VCaP (cell line): ENCODE data around the gene GABRR3.

Experiments used
- H3K27ac ChIP-seq: fragments of 450-650 bp; 2 replicates; pipeline ENCODE4 v1.5.1; 2017
- TF ChIP-seq, protein P1 (sequence below): fragments of 450-650 bp; conservative IDR thresholded peaks from 2 replicates; pipeline ENCODE4 v1.5.1; 2017; ENCODE audit warnings: mild to moderate bottlenecking, moderate library complexity

Gene GABRR3

DNA sequence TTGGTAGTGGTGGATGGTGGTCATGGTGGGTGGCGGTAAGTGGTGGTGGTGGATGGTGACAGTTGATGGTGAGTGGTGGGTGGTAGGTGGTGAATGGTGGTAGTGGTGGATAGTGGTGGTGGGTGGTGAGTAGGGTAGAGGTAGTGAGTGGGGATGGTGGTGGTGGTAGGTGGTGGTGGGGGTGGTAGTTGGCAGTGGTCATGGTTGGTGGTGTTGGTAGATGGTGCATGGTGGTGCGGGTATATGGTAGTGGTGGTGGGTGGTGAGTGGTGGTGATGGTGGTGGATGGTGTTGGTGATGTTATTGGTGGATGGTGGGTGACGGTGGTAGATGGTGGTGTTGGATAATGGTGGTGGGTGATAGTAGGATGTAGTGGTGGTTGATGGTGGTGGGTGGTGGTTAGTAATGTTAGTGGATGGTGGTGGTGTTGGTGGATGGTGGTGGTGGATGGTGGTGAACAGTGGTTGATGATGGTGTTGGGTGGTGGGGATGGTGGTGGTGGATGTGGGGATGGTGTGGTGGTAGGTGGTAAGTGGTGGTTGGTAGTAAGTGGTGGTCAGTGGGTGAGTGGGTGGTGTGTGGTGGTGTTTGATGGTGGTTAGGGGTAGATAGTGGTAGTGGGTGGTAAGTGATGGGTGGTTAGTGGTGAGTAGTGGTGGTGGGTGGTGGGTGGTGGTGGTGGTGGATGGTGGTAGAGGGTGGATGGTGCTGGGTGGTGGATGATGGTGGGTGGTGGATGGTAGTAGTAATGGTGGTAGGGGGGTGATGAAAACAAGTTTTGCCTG lies 46.1 kb downstream of the GABRR3 start:
- no peak overlapping the region for H3K27ac ChIP-seq
- TF ChIP-seq, protein P1, sequence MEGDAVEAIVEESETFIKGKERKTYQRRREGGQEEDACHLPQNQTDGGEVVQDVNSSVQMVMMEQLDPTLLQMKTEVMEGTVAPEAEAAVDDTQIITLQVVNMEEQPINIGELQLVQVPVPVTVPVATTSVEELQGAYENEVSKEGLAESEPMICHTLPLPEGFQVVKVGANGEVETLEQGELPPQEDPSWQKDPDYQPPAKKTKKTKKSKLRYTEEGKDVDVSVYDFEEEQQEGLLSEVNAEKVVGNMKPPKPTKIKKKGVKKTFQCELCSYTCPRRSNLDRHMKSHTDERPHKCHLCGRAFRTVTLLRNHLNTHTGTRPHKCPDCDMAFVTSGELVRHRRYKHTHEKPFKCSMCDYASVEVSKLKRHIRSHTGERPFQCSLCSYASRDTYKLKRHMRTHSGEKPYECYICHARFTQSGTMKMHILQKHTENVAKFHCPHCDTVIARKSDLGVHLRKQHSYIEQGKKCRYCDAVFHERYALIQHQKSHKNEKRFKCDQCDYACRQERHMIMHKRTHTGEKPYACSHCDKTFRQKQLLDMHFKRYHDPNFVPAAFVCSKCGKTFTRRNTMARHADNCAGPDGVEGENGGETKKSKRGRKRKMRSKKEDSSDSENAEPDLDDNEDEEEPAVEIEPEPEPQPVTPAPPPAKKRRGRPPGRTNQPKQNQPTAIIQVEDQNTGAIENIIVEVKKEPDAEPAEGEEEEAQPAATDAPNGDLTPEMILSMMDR = no peak

DNA sequence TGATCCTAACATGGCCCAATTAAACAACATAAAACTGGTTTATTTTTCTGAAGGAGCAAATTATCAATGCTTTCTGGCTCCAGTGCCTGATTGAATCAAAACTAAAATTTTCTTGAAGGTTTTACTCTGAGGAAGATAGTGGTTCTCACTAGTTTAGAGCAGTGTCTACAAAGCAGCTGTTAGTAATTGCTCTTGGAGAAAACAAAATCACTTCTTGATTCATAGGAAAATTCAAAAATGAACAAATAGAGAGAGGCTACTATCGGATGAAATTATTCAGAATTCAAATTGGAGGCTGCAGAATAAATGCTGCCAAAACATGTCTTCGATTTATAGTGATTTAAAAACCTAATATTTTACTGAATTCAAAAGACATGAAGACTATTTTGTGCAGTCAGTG lies 47.8 kb downstream of the GABRR3 start:
- no peak overlapping the region for H3K27ac ChIP-seq
- TF ChIP-seq, protein P1 = no peak

DNA sequence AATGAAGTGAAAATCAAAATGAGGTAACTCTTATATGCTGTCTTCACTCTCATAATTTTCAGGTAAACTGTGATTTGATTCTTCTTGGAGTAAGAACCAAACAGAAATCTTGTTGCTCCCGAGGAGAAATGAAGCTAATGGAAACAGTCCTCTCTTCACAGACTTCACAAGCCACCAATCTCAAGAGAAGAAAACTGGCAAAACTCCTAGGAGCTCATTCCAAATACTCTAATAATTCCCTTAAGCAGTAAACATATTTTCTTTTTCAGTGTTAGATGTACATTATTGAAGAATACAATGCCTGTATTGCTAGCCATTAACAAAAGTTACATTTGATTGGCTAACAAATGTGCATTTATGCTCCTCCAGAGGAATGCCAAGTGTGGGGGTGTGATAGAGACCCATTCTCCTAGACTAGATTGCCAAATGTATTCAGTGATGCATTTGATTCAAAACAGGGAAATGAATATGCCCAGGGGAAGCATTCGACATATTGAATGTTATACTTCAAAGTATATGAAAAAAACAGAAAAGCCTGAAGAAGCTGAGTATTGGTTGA lies 51.1 kb downstream of the GABRR3 start:
- no peak overlapping the region for H3K27ac ChIP-seq
- TF ChIP-seq, protein P1 = no peak

DNA sequence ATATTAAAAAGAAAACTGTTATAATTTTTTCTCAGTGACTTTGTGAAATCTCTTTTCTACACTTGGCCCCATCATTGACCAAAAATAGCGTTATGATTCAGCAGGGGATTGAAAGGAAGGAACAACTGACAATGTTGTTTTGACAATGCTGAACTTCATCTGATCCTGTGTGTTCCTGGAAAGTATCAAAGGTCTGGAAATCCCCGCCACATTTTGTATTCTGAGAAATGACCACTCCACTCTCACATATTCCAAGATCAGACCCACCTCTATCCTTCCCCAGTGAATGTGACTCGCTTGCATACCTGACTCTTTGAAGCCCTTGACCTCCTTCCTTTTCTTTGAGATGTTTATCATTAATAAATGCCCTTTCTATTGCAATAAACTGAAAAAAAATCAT lies 53.2 kb downstream of the GABRR3 start:
- TF ChIP-seq, protein P1 = no peak
- no peak overlapping the region; the same call in 1 of the 2 replicates for H3K27ac ChIP-seq

DNA sequence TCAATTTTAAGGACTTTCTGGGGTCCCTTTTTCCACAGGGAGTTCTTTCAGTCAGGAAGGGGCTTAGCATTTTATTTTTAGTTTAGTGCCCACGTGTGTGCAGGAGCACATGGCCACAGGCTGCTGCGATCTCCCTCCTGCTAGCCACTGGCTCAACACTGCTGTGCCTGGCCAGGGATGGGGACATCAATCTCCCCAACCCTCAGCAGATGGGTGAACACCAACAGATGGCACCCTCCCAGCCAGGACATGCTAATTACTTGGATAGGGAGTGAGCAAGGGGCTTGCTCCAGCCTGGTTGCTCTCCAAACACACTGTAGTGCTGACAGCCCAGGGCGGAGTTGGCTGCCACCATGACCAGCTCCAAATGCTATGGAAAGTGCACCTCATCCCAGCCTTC lies 55.5 kb downstream of the GABRR3 start:
- TF ChIP-seq, protein P1 = no peak
- no peak overlapping the region for H3K27ac ChIP-seq

DNA sequence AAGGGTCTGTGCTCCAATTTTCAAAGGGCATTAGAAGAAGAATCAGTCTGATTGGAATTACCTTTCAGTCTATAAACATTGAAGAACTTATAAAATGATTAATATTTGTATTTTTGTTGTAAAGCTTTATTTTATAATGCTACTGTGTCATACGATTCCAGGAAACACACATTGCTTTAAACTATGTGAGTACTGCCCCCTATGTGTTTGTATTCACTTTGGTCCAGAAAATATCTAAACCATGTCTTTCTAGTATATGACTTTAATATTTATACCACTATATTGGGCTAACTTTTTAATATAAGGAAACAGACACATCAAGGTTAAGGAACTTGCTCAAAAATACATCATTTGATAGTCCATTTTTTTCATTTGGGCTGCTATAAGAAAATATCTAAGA lies 59.6 kb downstream of the GABRR3 start:
- no peak overlapping the region for H3K27ac ChIP-seq
- TF ChIP-seq, protein P1 = 0 out of 2 replicates have a peak, but pooled peaks have one; percentile 13

DNA sequence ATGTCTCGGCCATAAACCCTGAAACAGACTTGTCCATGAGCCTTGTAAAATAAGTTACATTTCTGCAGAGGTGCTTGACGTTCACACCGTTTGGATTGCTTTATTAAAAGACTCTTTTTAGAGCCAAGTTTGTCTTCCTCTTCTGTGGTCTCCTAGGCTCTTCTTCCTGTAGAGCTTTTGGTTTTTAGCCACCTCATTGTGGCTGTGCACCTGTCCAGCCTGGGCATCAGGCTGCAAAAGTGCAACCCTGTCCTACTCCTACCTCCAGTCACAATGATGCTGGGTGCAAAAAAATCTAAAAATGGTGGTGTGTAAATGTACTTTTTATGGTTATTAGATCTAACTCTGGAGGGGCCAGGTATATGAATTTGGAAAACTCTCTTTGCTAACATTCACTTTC lies 60.1 kb downstream of the GABRR3 start:
- TF ChIP-seq, protein P1 = no peak
- H3K27ac ChIP-seq = no peak overlapping the region
